Retinal pigment epithelial cell (primary cell): ENCODE measurements around the gene TBCD.

Experiments
- DNase-seq: peaks from one replicate; pipeline ENCODE4 v3.0.0-alpha.2; 2010; ENCODE audit warnings: low read depth
- H3K4me3 ChIP-seq: 2 replicates; pipeline ENCODE4 v1.5.1; 2011; ENCODE audit warnings: mild to moderate bottlenecking, low read length, control low read depth, moderate library complexity
- CTCF ChIP-seq: conservative IDR thresholded peaks from 2 replicates; pipeline ENCODE4 v1.5.1; 2011; ENCODE audit warnings: low read depth, low read length, control low read depth, inconsistent platforms

TBCD gene

GRCh38 chr17:82929676-82930042 is 177.8 kb downstream of the TBCD start:
- no peak for DNase-seq
- TF ChIP-seq CTCF = no peak
- H3K4me3 ChIP-seq = no peak overlapping the region

GRCh38 chr17:82930043-82930923 is 178.4 kb downstream of the TBCD start:
- no peak for TF ChIP-seq CTCF
- H3K4me3 ChIP-seq = no peak overlapping the region

GRCh38 chr17:82930924-82931698 is 179.2 kb downstream of the TBCD start:
- TF ChIP-seq CTCF = no peak

More at GRCh38 chr17:82930043-82930923, 178.4 kb downstream of the TBCD start:
- no peak for DNase-seq

GRCh38 chr17:82931699-82932517 is 180.0 kb downstream of the TBCD start:
- H3K4me3 ChIP-seq = no peak overlapping the region
- no peak for DNase-seq
- TF ChIP-seq CTCF = no peak

More at GRCh38 chr17:82930924-82931698, 179.2 kb downstream of the TBCD start:
- DNase-seq = no peak
- no peak overlapping the region for H3K4me3 ChIP-seq

GRCh38 chr17:82932518-82933310 is 180.8 kb downstream of the TBCD start:
- TF ChIP-seq CTCF = no peak
- H3K4me3 ChIP-seq = no peak overlapping the region
- DNase-seq = no peak

GRCh38 chr17:82933911-82934310 is 182.0 kb downstream of the TBCD start:
- TF ChIP-seq CTCF = peak; percentile 23
- no peak for DNase-seq
- H3K4me3 ChIP-seq = no peak overlapping the region
